ENCODE results near the gene AHCYL1. TPM values are rescaled to one million over a fixed set of nuclear protein-coding genes. Genes with fewer than 3 reads are reported as not detected.

Gene AHCYL1
- total and polyA plus RNA-seq, 10 of the 15 experiments (the other 5 are each of a cell fraction or from before 2014, with no cell fraction given): 24.7 to 73.6 (median 46.8) TPM

GRCh38 chr1:109971559-109971958 is 13.0 kb upstream of the AHCYL1 start (continued):
- TF ChIP-seq NKRF (conservative IDR thresholded peaks at IDR 0.05): no peak
- no peak for TF ChIP-seq ZBED1 (IDR thresholded peaks at IDR 0.05; ENCODE audit: borderline replicate concordance)
- TF ChIP-seq IKZF2 (IDR thresholded peaks at IDR 0.05): no peak
- no peak for TF ChIP-seq ATF3 (IDR thresholded peaks at IDR 0.05; ENCODE audit: borderline replicate concordance, extremely low read depth, low read depth, low read length)

GRCh38 chr1:109974191-109974590 is 10.4 kb upstream of the AHCYL1 start:
- Histone ChIP-seq H3K4me2 (ENCODE audit: control insufficient read depth, insufficient read depth) (no peak overlapping the region), H3K9ac (ENCODE audit: control insufficient read depth, insufficient read depth, low read length) (no peak overlapping the region), H4K20me1 (ENCODE audit: control insufficient read depth, insufficient read depth) (no peaks in the 10 kb centered on the region), H3K27ac (ENCODE audit: control insufficient read depth, insufficient read depth) (no peak overlapping the region), H3K36me3 (ENCODE audit: control insufficient read depth in 2 of 2, insufficient read depth in 2 of 2, low read length in 1 of 2) (no peaks in the 10 kb centered on the region), H3K4me3 (no peak overlapping the region), H3K4me1 (ENCODE audit: control insufficient read depth, insufficient read depth, low read length) (no peaks in the 10 kb centered on the region), H3K27me3 (replicated peaks in 1 of 2; ENCODE audit: control insufficient read depth in 2 of 2, insufficient read depth in 2 of 2, low read length in 1 of 2) (no peaks in the 10 kb centered on the region; a peak in 2 of 4 replicates), H3K79me2 (ENCODE audit: control insufficient read depth, insufficient read depth, low read length) (no peaks in the 10 kb centered on the region), H2AFZ (ENCODE audit: control insufficient read depth, low read depth, low read length) (no peak overlapping the region), H3K9me3 (replicated peaks; ENCODE audit: control insufficient read depth, insufficient read depth, low read length) (no peaks in the 10 kb centered on the region; the same call in 1 of the 3 replicates)
- RAD21 ChIA-PET (ENCODE audit: unreplicated experiment): interaction anchor here (2.1 to 15.4 kb wide), 2 partner anchors 10 to 197 kb away, joined by 7 to 390 read pairs; partner anchors contain the start of gene AHCYL1
- POLR2A ChIA-PET: no interaction called here
- intact Hi-C loops (cut with micrococcal nuclease; ENCODE audit: unreplicated experiment) (no loop called here), in situ Hi-C loops (cut with MboI) (no loop called here)
- BruUV-seq (replicated peaks): no TSS peak
- SMC1A ChIA-PET (ENCODE audit: uncharacterized antibody, unreplicated experiment): interaction anchor here (3.2 kb wide), 1 partner anchor 10 kb away, joined by 26 read pairs; the partner anchor contains the start of gene AHCYL1
- CTCF ChIA-PET: interaction anchor here (3.0 to 16.8 kb wide), 2 partner anchors 10 to 192 kb away, joined by 17 to 759 read pairs; partner anchors contain the start of gene AHCYL1
- FAIRE-seq (no peak), DNase-seq (ENCODE audit: low read depth, low spot score) (no peak), ATAC-seq (no peak)
- WGBS (ENCODE audit: insufficient coverage, insufficient replicate concordance, low lambda C conversion rate, missing lambda C conversion rate): 49% methylated on average over 3 of the region's 3 CpGs
- no peak for TF ChIP-seq IKZF2 (IDR thresholded peaks at IDR 0.05)
- no peak for TF ChIP-seq STAT3 (IDR thresholded peaks at IDR 0.05; ENCODE audit: low read depth, low read length)
- TF ChIP-seq POU2F2 (IDR thresholded peaks at IDR 0.05; ENCODE audit: borderline replicate concordance, low read depth, low read length): no peak
- TF ChIP-seq BHLHE40 (IDR thresholded peaks at IDR 0.05; ENCODE audit: borderline replicate concordance in 1 of 2, low read depth in 2 of 2, low read length in 1 of 2): no peak
- no peak for TF ChIP-seq MTA2 (IDR thresholded peaks at IDR 0.05; ENCODE audit: low read depth)
- TF ChIP-seq IRF5 (IDR thresholded peaks at IDR 0.05; ENCODE audit: borderline replicate concordance): no peak
- TF ChIP-seq SIX5 (IDR thresholded peaks at IDR 0.05; ENCODE audit: low read depth, low read length, severe bottlenecking): no peak
- no peak for TF ChIP-seq HDAC6 (IDR thresholded peaks at IDR 0.05; ENCODE audit: unreplicated experiment)
- no peak for TF ChIP-seq LARP7 (IDR thresholded peaks at IDR 0.05)
- no peak for TF ChIP-seq KAT2A (conservative IDR thresholded peaks at IDR 0.05; ENCODE audit: control insufficient read depth, low read depth, low read length)
- TF ChIP-seq ZNF24 (IDR thresholded peaks at IDR 0.05): no peak
- TF ChIP-seq RBBP5 (conservative IDR thresholded peaks at IDR 0.05): no peak
- TF ChIP-seq EED (IDR thresholded peaks at IDR 0.05; ENCODE audit: low read depth): no peak
- TF ChIP-seq ZBTB33 (IDR thresholded peaks at IDR 0.05): no peak
- no peak for TF ChIP-seq TCF7 (IDR thresholded peaks at IDR 0.05; ENCODE audit: borderline replicate concordance)
- no peak for TF ChIP-seq RAD51 (IDR thresholded peaks at IDR 0.05)

All from GM12878 (cell line).